ENCODE data around the gene FAH.

The FAH gene

GRCh38 chr15:80140909-80141308 lies 11.9 kb upstream of the FAH start:
- TF ChIP-seq, protein P1, sequence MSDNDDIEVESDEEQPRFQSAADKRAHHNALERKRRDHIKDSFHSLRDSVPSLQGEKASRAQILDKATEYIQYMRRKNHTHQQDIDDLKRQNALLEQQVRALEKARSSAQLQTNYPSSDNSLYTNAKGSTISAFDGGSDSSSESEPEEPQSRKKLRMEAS (IDR thresholded peaks at IDR 0.05; ENCODE audit: low read depth, low read length): no peak
- no peak for TF ChIP-seq POLR2A (IDR thresholded peaks at IDR 0.05; ENCODE audit: extremely low read depth, insufficient read length)
- TF ChIP-seq, protein P2, sequence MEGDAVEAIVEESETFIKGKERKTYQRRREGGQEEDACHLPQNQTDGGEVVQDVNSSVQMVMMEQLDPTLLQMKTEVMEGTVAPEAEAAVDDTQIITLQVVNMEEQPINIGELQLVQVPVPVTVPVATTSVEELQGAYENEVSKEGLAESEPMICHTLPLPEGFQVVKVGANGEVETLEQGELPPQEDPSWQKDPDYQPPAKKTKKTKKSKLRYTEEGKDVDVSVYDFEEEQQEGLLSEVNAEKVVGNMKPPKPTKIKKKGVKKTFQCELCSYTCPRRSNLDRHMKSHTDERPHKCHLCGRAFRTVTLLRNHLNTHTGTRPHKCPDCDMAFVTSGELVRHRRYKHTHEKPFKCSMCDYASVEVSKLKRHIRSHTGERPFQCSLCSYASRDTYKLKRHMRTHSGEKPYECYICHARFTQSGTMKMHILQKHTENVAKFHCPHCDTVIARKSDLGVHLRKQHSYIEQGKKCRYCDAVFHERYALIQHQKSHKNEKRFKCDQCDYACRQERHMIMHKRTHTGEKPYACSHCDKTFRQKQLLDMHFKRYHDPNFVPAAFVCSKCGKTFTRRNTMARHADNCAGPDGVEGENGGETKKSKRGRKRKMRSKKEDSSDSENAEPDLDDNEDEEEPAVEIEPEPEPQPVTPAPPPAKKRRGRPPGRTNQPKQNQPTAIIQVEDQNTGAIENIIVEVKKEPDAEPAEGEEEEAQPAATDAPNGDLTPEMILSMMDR (IDR thresholded peaks at IDR 0.05; ENCODE audit: low read depth, low read length): no peak
- no peak for TF ChIP-seq MYC (IDR thresholded peaks at IDR 0.05; ENCODE audit: low read depth, low read length)
- no peak for DNase-seq (ENCODE audit: low read depth)
- no peak overlapping the region for H3K4me3 ChIP-seq (ENCODE audit: low read depth, low read length)

GRCh38 chr15:80141916-80142598 lies 10.7 kb upstream of the FAH start:
- DNase-seq (ENCODE audit: low read depth): no peak
- TF ChIP-seq MYC (IDR thresholded peaks at IDR 0.05; ENCODE audit: low read depth, low read length) (no peak), POLR2A (IDR thresholded peaks at IDR 0.05; ENCODE audit: extremely low read depth, insufficient read length) (no peak)
- TF ChIP-seq, protein P1 (IDR thresholded peaks at IDR 0.05; ENCODE audit: low read depth, low read length): no peak
- TF ChIP-seq, protein P2 (IDR thresholded peaks at IDR 0.05; ENCODE audit: low read depth, low read length): no peak
- H3K4me3 ChIP-seq (ENCODE audit: low read depth, low read length): no peak overlapping the region

GRCh38 chr15:80142646-80143045 lies 10.2 kb upstream of the FAH start:
- H3K4me3 ChIP-seq (ENCODE audit: low read depth, low read length): no peak overlapping the region
- no peak for TF ChIP-seq POLR2A (IDR thresholded peaks at IDR 0.05; ENCODE audit: extremely low read depth, insufficient read length)
- TF ChIP-seq, protein P2 (IDR thresholded peaks at IDR 0.05; ENCODE audit: low read depth, low read length): no peak
- no peak for TF ChIP-seq MYC (IDR thresholded peaks at IDR 0.05; ENCODE audit: low read depth, low read length)
- TF ChIP-seq, protein P1 (IDR thresholded peaks at IDR 0.05; ENCODE audit: low read depth, low read length): no peak
- DNase-seq (ENCODE audit: low read depth): no peak

- no peak for DNase-seq (ENCODE audit: low read depth)
- TF ChIP-seq, protein P2 (IDR thresholded peaks at IDR 0.05; ENCODE audit: low read depth, low read length): no peak
- TF ChIP-seq, protein P1 (IDR thresholded peaks at IDR 0.05; ENCODE audit: low read depth, low read length): no peak
- TF ChIP-seq MYC (IDR thresholded peaks at IDR 0.05; ENCODE audit: low read depth, low read length) (no peak), POLR2A (IDR thresholded peaks at IDR 0.05; ENCODE audit: extremely low read depth, insufficient read length) (no peak)
- H3K4me3 ChIP-seq (ENCODE audit: low read depth, low read length): no peak overlapping the region
Observed at GRCh38 chr15:80151148-80151547, 1.7 kb upstream of the FAH start.

DNA sequence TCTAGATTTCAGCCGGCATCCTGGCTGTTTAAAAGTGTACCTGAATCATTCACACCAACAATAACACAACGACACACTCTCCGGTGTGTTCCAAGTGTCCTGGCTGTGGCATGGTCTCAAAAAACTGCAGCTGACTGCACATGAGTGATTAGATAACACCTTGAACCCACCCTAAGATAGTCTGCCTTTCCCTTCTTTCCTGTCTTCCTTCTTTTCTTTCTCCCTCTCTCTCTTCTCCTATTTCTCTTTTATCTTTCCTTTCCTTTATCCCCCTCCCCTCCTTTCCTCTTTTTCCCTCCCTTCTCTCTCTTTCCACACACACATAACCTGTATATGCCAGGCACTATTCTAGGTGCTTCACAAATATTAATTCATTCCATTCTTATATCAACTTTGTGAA lies 1.2 kb upstream of the FAH start:
- DNase-seq (ENCODE audit: low read depth): no peak
- TF ChIP-seq POLR2A (IDR thresholded peaks at IDR 0.05; ENCODE audit: extremely low read depth, insufficient read length): no peak
- TF ChIP-seq, protein P1 (IDR thresholded peaks at IDR 0.05; ENCODE audit: low read depth, low read length): no peak
- no peak for TF ChIP-seq MYC (IDR thresholded peaks at IDR 0.05; ENCODE audit: low read depth, low read length)
- TF ChIP-seq, protein P2 (IDR thresholded peaks at IDR 0.05; ENCODE audit: low read depth, low read length): no peak
- no peak overlapping the region for H3K4me3 ChIP-seq (ENCODE audit: low read depth, low read length)
